Activated CD8-positive, alpha-beta memory T cell treated with anti-CD3 and anti-CD28 coated beads, Interleukin-2, amount 50 U/mL, for 4 hours (primary cell): ENCODE measurements around the gene TOR1A.
"Not testable (repeated sequence)": the region's sequence is repeated elsewhere in the genome, so short reads cannot be mapped to it uniquely, and the experiment has no call there.

Experiments
- DNase-seq: peaks from one replicate; pipeline ENCODE4 v3.0.0-alpha.2; 2020

TOR1A gene

GRCh38 chr9:129816501-129817435 is 7.2 kb downstream of the TOR1A start:
- DNase-seq = no peak

GRCh38 chr9:129815278-129815677 is 8.7 kb downstream of the TOR1A start:
- DNase-seq = no peak

GRCh38 chr9:129814432-129815223 is 9.3 kb downstream of the TOR1A start:
- no peak for DNase-seq

GRCh38 chr9:129813661-129814060 is 10.3 kb downstream of the TOR1A start:
- no peak for DNase-seq

- no peak for DNase-seq
These were observed 11.6 kb downstream of the TOR1A start for GRCh38 chr9:129812385-129812784.

- DNase-seq = no peak
These were observed 12.0 kb downstream of the TOR1A start for GRCh38 chr9:129811967-129812363.

- DNase-seq = no peak
These were observed 13.1 kb downstream of the TOR1A start for GRCh38 chr9:129810788-129811187.

- DNase-seq = no peak
These were observed 13.8 kb downstream of the TOR1A start for GRCh38 chr9:129810116-129810515.

GRCh38 chr9:129809346-129809745 is 14.6 kb downstream of the TOR1A start:
- DNase-seq = no peak

GRCh38 chr9:129806061-129806460 is 17.9 kb downstream of the TOR1A start:
- DNase-seq = no peak

GRCh38 chr9:129803676-129804060 is 20.3 kb downstream of the TOR1A start:
- no peak for DNase-seq

GRCh38 chr9:129802833-129803675 is 20.9 kb downstream of the TOR1A start, which contains the start of gene TOR1B:
Gene TOR1B, plus strand, starts transcription at chr9:129803184. Its CDS starts 29 bp downstream, at chr9:129803213.
- DNase-seq = peak; percentile 97

- DNase-seq = no peak
These were observed 22.4 kb downstream of the TOR1A start for GRCh38 chr9:129801504-129801903.

- no peak for DNase-seq
These were observed 25.0 kb downstream of the TOR1A start for GRCh38 chr9:129798973-129799372.

GRCh38 chr9:129796029-129796428 is 27.9 kb downstream of the TOR1A start:
- not testable (repeated sequence) for DNase-seq

- DNase-seq = no peak
These were observed 29.4 kb downstream of the TOR1A start for GRCh38 chr9:129794549-129794948.

GRCh38 chr9:129786481-129786880 is 37.5 kb downstream of the TOR1A start:
- DNase-seq = no peak

- DNase-seq = no peak
These were observed 38.1 kb downstream of the TOR1A start for GRCh38 chr9:129785866-129786265.

- DNase-seq = not testable (repeated sequence)
These were observed 39.0 kb downstream of the TOR1A start for GRCh38 chr9:129784970-129785369.

- peak; percentile 74 for DNase-seq
These were observed 40.2 kb downstream of the TOR1A start for GRCh38 chr9:129783516-129784361.

- DNase-seq = no peak
These were observed 42.0 kb downstream of the TOR1A start for GRCh38 chr9:129781981-129782380.

GRCh38 chr9:129781131-129781530 is 42.8 kb downstream of the TOR1A start:
- no peak for DNase-seq
